Endothelial cell of umbilical vein (primary cell): ENCODE results near the gene SH3PXD2A. TPM values are rescaled to one million over a fixed set of nuclear protein-coding genes. Genes with fewer than 3 reads are reported as not detected.

Experiments
- BruUV-seq: library from RNA; stranded (reverse); fragments of 400-500 nt; replicated peaks from 2 replicates; lab custom pipeline; 2021; lab: Mats Ljungman, UMichigan
- CTCF ChIA-PET: fragments of 300-600, 350-600 bp; sonication (Branson Sonifier 250); formaldehyde crosslinking; loops from one replicate; lab custom pipeline; 2021; ENCODE audit warnings: antibody characterized with exemption, inconsistent platforms; lab: Charles Lee
- POLR2A ChIA-PET: fragments of 300-600, 350-600 bp; sonication (Branson Sonifier 250); formaldehyde crosslinking; loops from one replicate; lab custom pipeline; 2021; ENCODE audit warnings: antibody characterized with exemption, inconsistent platforms; lab: Charles Lee
- DNase-seq: peaks from one replicate; pipeline ENCODE4 v3.0.0-alpha.2; 2011; ENCODE audit warnings: low read depth, low spot score
- FAIRE-seq: peaks from 2 replicates; lab custom pipeline; 2011; peaks lifted over from hg19 to GRCh38; lab: Jason Lieb, UNC
- H2AFZ ChIP-seq: 2 replicates; pipeline ENCODE4 v1.6.0; 2012; ENCODE audit warnings: low read depth, low read length, control low read depth, inconsistent platforms
- H3K27ac ChIP-seq: 2 replicates; pipeline ENCODE4 v1.5.1; 2011; ENCODE audit warnings: low read depth, mild to moderate bottlenecking, control low read depth, low read length, moderate library complexity; ENCODE audit not compliant: insufficient read depth
- H3K27me3 ChIP-seq, 2 experiments: 2 replicates each; pipeline versions ENCODE4 v1.6.0 to v1.6.1; 2011; ENCODE audit warnings: low read length in 2 of 2, mixed read lengths in 1 of 2; ENCODE audit not compliant: control insufficient read depth in 2 of 2, insufficient read depth in 2 of 2
- H3K36me3 ChIP-seq, 2 experiments: 2 replicates in 1 of 2; 3 replicates in 1 of 2; pipeline ENCODE4 v1.5.1; 2011; ENCODE audit warnings: low read length in 2 of 2, mild to moderate bottlenecking in 1 of 2, moderate library complexity in 1 of 2; ENCODE audit not compliant: control insufficient read depth in 2 of 2, insufficient read depth in 2 of 2; ENCODE audit errors: extremely low read depth in 1 of 2
- H3K4me1 ChIP-seq: 3 replicates; pipeline ENCODE4 v1.5.1; 2011; ENCODE audit warnings: mild to moderate bottlenecking, low read length; ENCODE audit not compliant: control insufficient read depth, insufficient read depth; ENCODE audit errors: extremely low read depth
- H3K4me2 ChIP-seq: 2 replicates; pipeline ENCODE4 v1.6.1; 2011; ENCODE audit warnings: low read length, control low read depth, mixed read lengths; ENCODE audit not compliant: insufficient read depth
- H3K4me3 ChIP-seq, 3 experiments: fragments of 200-600 bp in 1 of 3; sonication (generic), shearing (Covaris generic) in 1 of 3; replicated peaks in 1 of 3; 2 replicates each; pipeline ENCODE4 v1.5.1; 2011 to 2016; ENCODE audit warnings: control low read depth in 3 of 3, low read length in 3 of 3, mild to moderate bottlenecking in 2 of 3, inconsistent platforms in 1 of 3, low read depth in 1 of 3, moderate library complexity in 1 of 3; ENCODE audit not compliant: insufficient read depth in 1 of 3
- H3K79me2 ChIP-seq: 2 replicates; pipeline ENCODE4 v1.6.0; 2012; ENCODE audit warnings: low read length, inconsistent platforms; ENCODE audit not compliant: control insufficient read depth, insufficient read depth
- H3K9ac ChIP-seq: replicated peaks from 2 replicates; pipeline ENCODE3; 2011; ENCODE audit warnings: low read length, control low read depth; ENCODE audit not compliant: insufficient read depth; ENCODE audit errors: extremely low read depth
- H3K9me1 ChIP-seq: replicated peaks from 3 replicates; pipeline ENCODE4 v1.6.0; 2011; ENCODE audit warnings: mild to moderate bottlenecking, low read length; ENCODE audit not compliant: control insufficient read depth, insufficient read depth; ENCODE audit errors: extremely low read depth
- H3K9me3 ChIP-seq: replicated peaks from 2 replicates; pipeline ENCODE4 v1.5.1; 2012; ENCODE audit warnings: low read length, inconsistent platforms; ENCODE audit not compliant: control insufficient read depth, insufficient read depth
- H4K20me1 ChIP-seq: replicated peaks from 2 replicates; pipeline ENCODE3; 2011; ENCODE audit warnings: mild to moderate bottlenecking, low read length; ENCODE audit not compliant: control insufficient read depth, insufficient read depth; ENCODE audit errors: extremely low read depth
- CTCF ChIP-seq, 2 donors: IDR thresholded peaks; 1 replicate in 1 of 2; 2 replicates in 1 of 2; pipeline ENCODE4 v1.5.1; 2011; ENCODE audit warnings: low read length in 2 of 2, mild to moderate bottlenecking in 2 of 2, moderate library complexity in 2 of 2, control low read depth in 1 of 2, inconsistent platforms in 1 of 2, low read depth in 1 of 2; ENCODE audit not compliant: insufficient read depth in 1 of 2; ENCODE audit errors: extremely low read depth in 1 of 2
- EZH2 ChIP-seq: IDR thresholded peaks from 2 replicates; pipeline ENCODE4 v1.6.1; 2012; ENCODE audit warnings: borderline replicate concordance, low read depth, mild to moderate bottlenecking, moderate library complexity, low read length, inconsistent platforms; ENCODE audit not compliant: severe bottlenecking
- FOS ChIP-seq: IDR thresholded peaks from 2 replicates; pipeline ENCODE4 v1.6.1; 2011; ENCODE audit warnings: mild to moderate bottlenecking, low read length, moderate library complexity, borderline replicate concordance; ENCODE audit not compliant: insufficient read depth
- GATA2 ChIP-seq: IDR thresholded peaks from 2 replicates; pipeline ENCODE4 v1.7.0; 2011; ENCODE audit warnings: low read depth, mild to moderate bottlenecking, moderate library complexity, mixed read lengths, low read length; ENCODE audit not compliant: insufficient read length, insufficient read depth
- MAX ChIP-seq: IDR thresholded peaks from 2 replicates; pipeline ENCODE4 v1.6.1; 2011; ENCODE audit not compliant: insufficient read depth, insufficient read length
- MYC ChIP-seq: IDR thresholded peaks from one replicate; pipeline ENCODE4 v1.6.1; 2011; ENCODE audit warnings: mild to moderate bottlenecking, low read depth, low read length
- POLR2A ChIP-seq: IDR thresholded peaks from 2 replicates; pipeline ENCODE4 v1.6.1; 2012; ENCODE audit warnings: low read depth, mild to moderate bottlenecking, control low read depth, low read length
- dilution Hi-C: fragments of 300-500 bp; cut with MboI; formaldehyde crosslinking; loops from one replicate; pipeline ENCODE4 v1.15.0; 2019; ENCODE audit warnings: low sequenced_read_pairs; ENCODE audit not compliant: extremely low pct_ligation_motif_present
- intact Hi-C: fragments of 100-400 bp; cut with micrococcal nuclease; formaldehyde crosslinking; loops from one replicate; pipeline ENCODE4 v1.10.0; 2022
- polyA plus RNA-seq, 4 experiments: library from polyadenylated mRNA; depleted of rRNA in 3 of 4; stranded (reverse) in 3 of 4; unstranded in 1 of 4; fragments of >200 nt; gene quantifications; 2 replicates each; pipeline versions ENCODE4 v1.2.1 to v1.2.3, GENCODE V29; 2011 to 2012; ENCODE audit warnings: missing spikeins in 1 of 4
- total RNA-seq: library from RNA; stranded (reverse); gene quantifications from 2 replicates; pipeline ENCODE4 v1.2.3, GENCODE V29; 2021

Gene SH3PXD2A
- total and polyA plus RNA-seq, 2 donors (not counting 3 experiments of a cell fraction or from before 2014, with no cell fraction given): 1.4 to 5.1 TPM

- H3K27ac ChIP-seq: no peak overlapping the region
- no peak overlapping the region for H3K9ac ChIP-seq
- DNase-seq: no peak
- H3K27me3 ChIP-seq: no peaks in the 10 kb centered on the region
- no peak overlapping the region for H2AFZ ChIP-seq
- ChIA-PET CTCF (interaction anchor here (1.1 to 1.3 kb wide), 2 partner anchors 11 to 38 kb away, joined by 4 read pairs; no protein-coding TSS in a partner anchor), POLR2A (no interaction called here)
- no peak overlapping the region for H3K4me2 ChIP-seq
- BruUV-seq: no TSS peak
- no peak overlapping the region for H3K4me3 ChIP-seq
- intact Hi-C loops (no loop called here), dilution Hi-C loops (no loop called here)
- TF ChIP-seq EZH2 (no peak), MAX (no peak), POLR2A (no peak), FOS (no peak), MYC (no peak), CTCF (IDR thresholded peaks at IDR 0.05; ENCODE audit: extremely low read depth in 1 of 2, insufficient read depth in 1 of 2, low read depth in 1 of 2, low read length in 2 of 2) (no peak), GATA2 (no peak)
- no peak for FAIRE-seq
- peaks cover 7% of the 10 kb centered on the region for H3K4me1 ChIP-seq
- H3K9me1 ChIP-seq: no peaks in the 10 kb centered on the region
- H3K9me3 ChIP-seq: no peaks in the 10 kb centered on the region
- no peaks in the 10 kb centered on the region for H3K79me2 ChIP-seq
- no peaks in the 10 kb centered on the region for H3K36me3 ChIP-seq
- no peaks in the 10 kb centered on the region for H4K20me1 ChIP-seq
Measured at GRCh38 chr10:103648251-103648635, 207.1 kb downstream of the SH3PXD2A start.
